Left lung (tissue), 10 donors: ENCODE measurements around the gene MFRP. TPM values are rescaled to one million over a fixed set of nuclear protein-coding genes. Genes with fewer than 3 reads are reported as not detected.

ENCODE experiments used
- ATAC-seq: fragments of 200-7000 bp; cut with Tn5 transposase; one replicate; pipeline ENCODE4 v1.9.1; 2020; ENCODE audit warnings: moderate library complexity
- DNase-seq, 4 donors: peaks; one replicate each; pipeline ENCODE4 v3.0.0-alpha.2; 2013 to 2020
- H3K27ac ChIP-seq, 2 donors: fragments of 200-600 bp; sonication (generic) in 1 of 2; one replicate each; pipeline versions ENCODE4 v1.5.0 to v1.8.0; 2020 to 2021
- H3K27me3 ChIP-seq, 2 donors: fragments of 200-600 bp; sonication (generic) in 1 of 2; one replicate each; pipeline versions ENCODE4 v1.5.0 to v1.8.0; 2020 to 2021
- H3K36me3 ChIP-seq, 2 donors: fragments of 200-600 bp; sonication (generic) in 1 of 2; one replicate each; pipeline versions ENCODE4 v1.5.0 to v1.8.0; 2020 to 2021
- H3K4me1 ChIP-seq, 2 donors: fragments of 200-600 bp; one replicate each; pipeline ENCODE4 v1.8.0; 2021
- H3K4me3 ChIP-seq, 2 donors: fragments of 200-600 bp; sonication (generic) in 1 of 2; one replicate each; pipeline versions ENCODE4 v1.5.0 to v1.8.0; 2020 to 2021; ENCODE audit warnings: mild to moderate bottlenecking in 1 of 2
- H3K9me3 ChIP-seq, 2 donors: fragments of 200-600 bp; sonication (generic) in 1 of 2; one replicate each; pipeline versions ENCODE4 v1.5.0 to v1.8.0; 2020 to 2021
- CTCF ChIP-seq, 2 donors: fragments of 200-600 bp; sonication (generic) in 1 of 2; IDR thresholded peaks; one replicate each; pipeline versions ENCODE4 v1.5.0 to v1.8.0; 2021; ENCODE audit warnings: antibody characterized with exemption in 2 of 2
- intact Hi-C, 2 donors: fragments of 100-400 bp; cut with DNase I; formaldehyde crosslinking; loops; one replicate each; pipeline versions ENCODE4 v1.11.2 to v1.14.2; 2022
- polyA plus RNA-seq, 6 donors: library from polyadenylated mRNA; unstranded; fragments of 120-200 nt; gene quantifications; one replicate each; pipeline ENCODE4 v1.2.1, GENCODE V29; 2013; ENCODE audit not compliant: insufficient read length in 6 of 6
- total RNA-seq, 2 donors: library from RNA; stranded (reverse); fragmentation: NEBNext Ultra II Directional; extraction: Animal tissue kit (Norgen Biotek cat#: 25700); gene quantifications; one replicate each; pipeline ENCODE4 v1.2.1, GENCODE V29; 2021
- donor health status: DM: no; HTN: yes; CAD: no.
- donor health status: DM: no; HTN: no; CAD: no.

The MFRP gene
- total and polyA plus RNA-seq, 8 donors, result 0.04 to 0.07 TPM; not detected in 6

- intact Hi-C loops, result no loop called here
- no peak overlapping the region for H3K4me3 ChIP-seq
- DNase-seq, result no peak
- peaks cover 0 to 16% of the 10 kb centered on the region in 2 donors for H3K27me3 ChIP-seq
- no peaks in the 10 kb centered on the region for H3K4me1 ChIP-seq
- ATAC-seq, result no peak
- H3K9me3 ChIP-seq, result no peaks in the 10 kb centered on the region
- no peak overlapping the region for H3K27ac ChIP-seq
- TF ChIP-seq CTCF (IDR thresholded peaks at IDR 0.05), result no peak
- no peaks in the 10 kb centered on the region for H3K36me3 ChIP-seq
Observed at GRCh38 chr11:119347940-119348605, 1.6 kb upstream of the MFRP start.

GRCh38 chr11:119347242-119347641 lies 737 bp upstream of the MFRP start:
- no peak overlapping the region for H3K27ac ChIP-seq
- intact Hi-C loops, result no loop called here
- H3K4me3 ChIP-seq, result no peak overlapping the region

GRCh38 chr11:119345685-119346084 lies 820 bp downstream of the MFRP start:
- ATAC-seq, result no peak
- H3K9me3 ChIP-seq, result no peaks in the 10 kb centered on the region
- H3K4me3 ChIP-seq, result no peak overlapping the region
- no peak overlapping the region for H3K27ac ChIP-seq
- no peak for DNase-seq
- peaks cover 9 to 10% of the 10 kb centered on the region in 2 donors for H3K4me1 ChIP-seq
- H3K36me3 ChIP-seq, result no peaks in the 10 kb centered on the region
- intact Hi-C loops, result no loop called here
- no peak for TF ChIP-seq CTCF (IDR thresholded peaks at IDR 0.05)
- peaks cover 0 to 31% of the 10 kb centered on the region in 2 donors for H3K27me3 ChIP-seq

More at GRCh38 chr11:119347242-119347641, 737 bp upstream of the MFRP start:
- H3K36me3 ChIP-seq, result no peaks in the 10 kb centered on the region
- H3K4me1 ChIP-seq, result no peaks in the 10 kb centered on the region
- no peak for TF ChIP-seq CTCF (IDR thresholded peaks at IDR 0.05)
- DNase-seq (no peak), ATAC-seq (no peak)
- H3K9me3 ChIP-seq, result no peaks in the 10 kb centered on the region
- peaks cover 0 to 25% of the 10 kb centered on the region in 2 donors for H3K27me3 ChIP-seq

GRCh38 chr11:119344291-119345010 lies 2.1 kb downstream of the MFRP start:
- Histone ChIP-seq H3K9me3 (no peaks in the 10 kb centered on the region), H3K27ac (no peak overlapping the region), H3K36me3 (no peaks in the 10 kb centered on the region), H3K4me1 (peaks cover 11 to 22% of the 10 kb centered on the region in 2 donors), H3K27me3 (peaks cover 7 to 43% of the 10 kb centered on the region in 2 donors), H3K4me3 (no peak overlapping the region)
- TF ChIP-seq CTCF (IDR thresholded peaks at IDR 0.05), result no peak
- intact Hi-C loops, result no loop called here
- DNase-seq, result peak in 1 of 4 donors; percentile 32
- no peak for ATAC-seq

- DNase-seq (no peak), ATAC-seq (no peak)
- intact Hi-C loops, result no loop called here
- no peaks in the 10 kb centered on the region for H3K9me3 ChIP-seq
- peaks cover 13 to 28% of the 10 kb centered on the region in 2 donors for H3K4me1 ChIP-seq
- H3K27ac ChIP-seq, result no peak overlapping the region
- no peaks in the 10 kb centered on the region for H3K36me3 ChIP-seq
- H3K27me3 ChIP-seq, result peaks cover 7 to 51% of the 10 kb centered on the region in 2 donors
- no peak for TF ChIP-seq CTCF (IDR thresholded peaks at IDR 0.05)
- no peak overlapping the region for H3K4me3 ChIP-seq
Observed at GRCh38 chr11:119343726-119344125, 2.8 kb downstream of the MFRP start.
